Endothelial cell (in vitro differentiated cells): Measurements from ENCODE around the gene THY1. TPM values are rescaled to one million over a fixed set of nuclear protein-coding genes. Genes with fewer than 3 reads are reported as not detected.

Source experiments
- DNase-seq: peaks from one replicate; pipeline ENCODE4 v3.0.0; 2021; ENCODE audit warnings: low spot score
- H3K27ac Mint-ChIP-seq: one replicate; pipeline ENCODE4 v1.8.0; 2021; ENCODE audit warnings: mixed read lengths, inconsistent platforms; ENCODE audit not compliant: unreplicated experiment
- H3K27me3 Mint-ChIP-seq: one replicate; pipeline ENCODE4 v1.8.0; 2021; ENCODE audit warnings: mild to moderate bottlenecking, moderate library complexity, mixed read lengths, inconsistent platforms; ENCODE audit not compliant: unreplicated experiment
- H3K36me3 Mint-ChIP-seq: one replicate; pipeline ENCODE4 v1.8.0; 2021; ENCODE audit warnings: mild to moderate bottlenecking, low read depth, mixed read lengths, inconsistent platforms; ENCODE audit not compliant: unreplicated experiment
- H3K4me1 Mint-ChIP-seq: one replicate; pipeline ENCODE4 v1.8.0; 2021; ENCODE audit warnings: mild to moderate bottlenecking, mixed read lengths, inconsistent platforms; ENCODE audit not compliant: unreplicated experiment
- H3K4me3 Mint-ChIP-seq: one replicate; pipeline ENCODE4 v1.8.0; 2021; ENCODE audit warnings: mild to moderate bottlenecking, mixed read lengths, inconsistent platforms; ENCODE audit not compliant: unreplicated experiment
- H3K9me3 Mint-ChIP-seq: one replicate; pipeline ENCODE4 v1.8.0; 2021; ENCODE audit warnings: mixed read lengths, inconsistent platforms; ENCODE audit not compliant: unreplicated experiment
- CTCF ChIP-seq: fragments of 200-600 bp; sonication (generic); IDR thresholded peaks from one replicate; pipeline ENCODE4 v1.5.0; 2021; ENCODE audit warnings: antibody characterized with exemption; ENCODE audit not compliant: unreplicated experiment
- total RNA-seq: library from RNA; stranded (reverse); fragmentation: NEBNext Ultra II Directional; extraction: Animal tissue kit (Norgen Biotek cat#: 25700); gene quantifications from one replicate; pipeline ENCODE4 v1.2.1, GENCODE V29; 2021; ENCODE audit not compliant: unreplicated experiment

Gene THY1
- total RNA-seq, 1 donor from 2014 or later = 526 TPM

- Mint-ChIP-seq H3K4me3 (no peak overlapping the region), H3K9me3 (no peaks in the 10 kb centered on the region), H3K27ac (no peak overlapping the region), H3K27me3 (peaks cover 4% of the 10 kb centered on the region), H3K36me3 (peaks cover 4% of the 10 kb centered on the region), H3K4me1 (peaks cover 3% of the 10 kb centered on the region)
- no peak for DNase-seq
- TF ChIP-seq CTCF = no peak
Observed at GRCh38 chr11:119469506-119469905, 46.5 kb upstream of the THY1 start.

GRCh38 chr11:119468511-119468910 is 45.5 kb upstream of the THY1 start:
- H3K27ac Mint-ChIP-seq = no peak overlapping the region
- peaks cover 4% of the 10 kb centered on the region for H3K36me3 Mint-ChIP-seq
- no peak overlapping the region for H3K4me3 Mint-ChIP-seq
- H3K27me3 Mint-ChIP-seq = peaks cover 4% of the 10 kb centered on the region
- peaks cover 3% of the 10 kb centered on the region for H3K4me1 Mint-ChIP-seq
- TF ChIP-seq CTCF = no peak
- H3K9me3 Mint-ChIP-seq = no peaks in the 10 kb centered on the region
- DNase-seq = no peak

- peaks cover 4% of the 10 kb centered on the region for H3K36me3 Mint-ChIP-seq
- no peak overlapping the region for H3K27ac Mint-ChIP-seq
- H3K9me3 Mint-ChIP-seq = no peaks in the 10 kb centered on the region
- no peak for TF ChIP-seq CTCF
- no peak for DNase-seq
- no peak overlapping the region for H3K4me3 Mint-ChIP-seq
- peaks cover 3% of the 10 kb centered on the region for H3K27me3 Mint-ChIP-seq
- peaks cover 8% of the 10 kb centered on the region for H3K4me1 Mint-ChIP-seq
Observed at GRCh38 chr11:119461229-119461963, 38.4 kb upstream of the THY1 start.

GRCh38 chr11:119460582-119460981 is 37.6 kb upstream of the THY1 start:
- no peak for DNase-seq
- Mint-ChIP-seq H3K4me1 (peaks cover 8% of the 10 kb centered on the region), H3K9me3 (no peaks in the 10 kb centered on the region), H3K36me3 (peaks cover 4% of the 10 kb centered on the region), H3K27me3 (peaks cover 3% of the 10 kb centered on the region), H3K4me3 (no peak overlapping the region), H3K27ac (no peak overlapping the region)
- no peak for TF ChIP-seq CTCF

GRCh38 chr11:119460097-119460496 is 37.1 kb upstream of the THY1 start:
- H3K9me3 Mint-ChIP-seq = no peaks in the 10 kb centered on the region
- peaks cover 8% of the 10 kb centered on the region for H3K4me1 Mint-ChIP-seq
- no peak for DNase-seq
- no peak overlapping the region for H3K4me3 Mint-ChIP-seq
- peaks cover 4% of the 10 kb centered on the region for H3K36me3 Mint-ChIP-seq
- TF ChIP-seq CTCF = no peak
- H3K27ac Mint-ChIP-seq = no peak overlapping the region
- peaks cover 3% of the 10 kb centered on the region for H3K27me3 Mint-ChIP-seq
